HEK293 (cell line): Measurements from ENCODE around the gene DMD.

Experiments
- MEIS1 ChIP-seq: sonication (generic); formaldehyde crosslinking; IDR thresholded peaks from 2 replicates; pipeline ENCODE4 v1.8.1; 2022; ENCODE audit warnings: missing genetic modification reagents, mild to moderate bottlenecking, borderline replicate concordance
- MZF1 ChIP-seq: fragments of 450-650 bp; formaldehyde crosslinking; IDR thresholded peaks from 2 replicates; pipeline ENCODE4 v1.5.1; 2017; ENCODE audit warnings: missing biosample characterization, missing genetic modification characterization, borderline replicate concordance
- SP2 ChIP-seq: fragments of 450-650 bp; formaldehyde crosslinking; IDR thresholded peaks from 2 replicates; pipeline ENCODE4 v1.5.1; 2016; ENCODE audit warnings: missing biosample characterization, missing genetic modification characterization
- ZNF585B ChIP-seq: fragments of 450-650 bp; formaldehyde crosslinking; IDR thresholded peaks from 2 replicates; pipeline ENCODE4 v1.5.1; 2016; ENCODE audit warnings: missing biosample characterization, missing genetic modification characterization
- ZNF626 ChIP-seq: fragments of 450-650 bp; sonication (Bioruptor Pico); formaldehyde crosslinking; IDR thresholded peaks from 2 replicates; pipeline ENCODE4 v1.5.1; 2018; ENCODE audit warnings: missing biosample characterization, missing genetic modification characterization, inconsistent platforms
- ZNF670 ChIP-seq: fragments of 450-650 bp; formaldehyde crosslinking; IDR thresholded peaks from 2 replicates; pipeline ENCODE4 v1.5.1; 2016; ENCODE audit warnings: missing biosample characterization, missing genetic modification characterization, low read depth
- TF ChIP-seq, protein P1 (sequence below): fragments of 450-650 bp; formaldehyde crosslinking; IDR thresholded peaks from 2 replicates; pipeline ENCODE4 v1.5.1; 2016; ENCODE audit warnings: missing biosample characterization, missing genetic modification characterization
- TF ChIP-seq, protein P2 (sequence below): sonication (generic); formaldehyde crosslinking; IDR thresholded peaks from 2 replicates; pipeline ENCODE4 v1.8.1; 2022; ENCODE audit warnings: mild to moderate bottlenecking, moderate library complexity, missing genetic modification reagents

DNA sequence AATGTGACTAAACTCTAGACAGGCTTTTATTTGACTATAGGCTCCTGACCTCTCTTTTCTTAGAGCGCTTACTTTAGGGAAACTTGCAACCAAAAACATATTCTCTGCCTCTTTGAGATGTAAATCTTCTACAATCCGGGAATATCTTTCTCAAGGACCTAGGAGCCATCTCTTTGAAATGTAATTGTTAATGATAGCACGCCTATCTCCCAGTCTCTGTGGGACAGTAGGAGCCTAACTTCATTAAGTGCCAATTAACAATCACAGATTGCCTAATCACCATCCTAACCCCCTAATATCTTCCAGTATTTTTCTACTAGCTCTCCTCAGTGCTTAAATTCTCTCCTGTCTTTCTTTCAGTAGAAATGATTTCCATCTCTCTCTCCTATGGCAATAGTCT is 628.6 kb downstream of the DMD start:
- TF ChIP-seq, protein P1, sequence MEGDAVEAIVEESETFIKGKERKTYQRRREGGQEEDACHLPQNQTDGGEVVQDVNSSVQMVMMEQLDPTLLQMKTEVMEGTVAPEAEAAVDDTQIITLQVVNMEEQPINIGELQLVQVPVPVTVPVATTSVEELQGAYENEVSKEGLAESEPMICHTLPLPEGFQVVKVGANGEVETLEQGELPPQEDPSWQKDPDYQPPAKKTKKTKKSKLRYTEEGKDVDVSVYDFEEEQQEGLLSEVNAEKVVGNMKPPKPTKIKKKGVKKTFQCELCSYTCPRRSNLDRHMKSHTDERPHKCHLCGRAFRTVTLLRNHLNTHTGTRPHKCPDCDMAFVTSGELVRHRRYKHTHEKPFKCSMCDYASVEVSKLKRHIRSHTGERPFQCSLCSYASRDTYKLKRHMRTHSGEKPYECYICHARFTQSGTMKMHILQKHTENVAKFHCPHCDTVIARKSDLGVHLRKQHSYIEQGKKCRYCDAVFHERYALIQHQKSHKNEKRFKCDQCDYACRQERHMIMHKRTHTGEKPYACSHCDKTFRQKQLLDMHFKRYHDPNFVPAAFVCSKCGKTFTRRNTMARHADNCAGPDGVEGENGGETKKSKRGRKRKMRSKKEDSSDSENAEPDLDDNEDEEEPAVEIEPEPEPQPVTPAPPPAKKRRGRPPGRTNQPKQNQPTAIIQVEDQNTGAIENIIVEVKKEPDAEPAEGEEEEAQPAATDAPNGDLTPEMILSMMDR (tag by site-specific recombination): no peak
- no peak for TF ChIP-seq ZNF585B
- TF ChIP-seq ZNF670 (tag by site-specific recombination): no peak
- no peak for TF ChIP-seq ZNF626 (tag by site-specific recombination)
- TF ChIP-seq, protein P2, sequence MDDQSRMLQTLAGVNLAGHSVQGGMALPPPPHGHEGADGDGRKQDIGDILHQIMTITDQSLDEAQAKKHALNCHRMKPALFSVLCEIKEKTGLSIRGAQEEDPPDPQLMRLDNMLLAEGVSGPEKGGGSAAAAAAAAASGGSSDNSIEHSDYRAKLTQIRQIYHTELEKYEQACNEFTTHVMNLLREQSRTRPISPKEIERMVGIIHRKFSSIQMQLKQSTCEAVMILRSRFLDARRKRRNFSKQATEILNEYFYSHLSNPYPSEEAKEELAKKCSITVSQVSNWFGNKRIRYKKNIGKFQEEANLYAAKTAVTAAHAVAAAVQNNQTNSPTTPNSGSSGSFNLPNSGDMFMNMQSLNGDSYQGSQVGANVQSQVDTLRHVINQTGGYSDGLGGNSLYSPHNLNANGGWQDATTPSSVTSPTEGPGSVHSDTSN (CRISPR knock-in tag): no peak
- no peak for TF ChIP-seq SP2 (tag by site-specific recombination)
- TF ChIP-seq MZF1 (tag by site-specific recombination): no peak
- TF ChIP-seq MEIS1 (CRISPR knock-in tag): no peak
